Smooth muscle cell of the brain vasculature (primary cell): Measurements from ENCODE around the gene SIGLEC10.
A peak's percentile ranks its signal among the peaks of the same experiment; 100 is the strongest.
"Not testable (repeated sequence)": the region's sequence is repeated elsewhere in the genome, so short reads cannot be mapped to it uniquely, and the experiment has no call there.

Source experiments
- DNase-seq: peaks from one replicate; pipeline ENCODE4 v3.0.0-alpha.2; 2012; ENCODE audit warnings: low read depth, low spot score

The SIGLEC10 gene

DNA sequence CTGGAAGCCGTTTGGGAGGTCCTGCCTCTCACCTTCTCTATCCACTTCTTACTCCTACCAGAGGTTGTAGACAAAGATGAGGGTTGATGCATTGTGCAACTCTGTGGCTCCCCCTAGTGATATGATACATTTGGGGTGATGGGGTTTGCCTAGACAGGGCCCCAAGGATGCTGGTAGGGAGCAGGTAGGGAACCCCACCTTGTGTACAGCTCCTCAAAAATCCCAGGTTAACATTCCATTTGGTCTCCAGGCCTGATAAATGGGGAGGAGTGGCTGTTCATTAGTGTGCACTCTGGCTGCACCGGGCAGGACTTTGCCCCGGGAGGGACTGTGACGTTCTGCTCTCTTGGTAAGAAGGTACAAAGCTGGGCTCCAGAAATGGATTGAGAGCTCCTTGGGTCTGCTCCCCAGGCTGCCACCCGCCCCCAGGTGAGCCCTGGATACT, 21.6 kb upstream of the SIGLEC10 start:
- no peak for DNase-seq

GRCh38 chr19:51434456-51434855, 17.0 kb upstream of the SIGLEC10 start:
- DNase-seq, result no peak

DNA sequence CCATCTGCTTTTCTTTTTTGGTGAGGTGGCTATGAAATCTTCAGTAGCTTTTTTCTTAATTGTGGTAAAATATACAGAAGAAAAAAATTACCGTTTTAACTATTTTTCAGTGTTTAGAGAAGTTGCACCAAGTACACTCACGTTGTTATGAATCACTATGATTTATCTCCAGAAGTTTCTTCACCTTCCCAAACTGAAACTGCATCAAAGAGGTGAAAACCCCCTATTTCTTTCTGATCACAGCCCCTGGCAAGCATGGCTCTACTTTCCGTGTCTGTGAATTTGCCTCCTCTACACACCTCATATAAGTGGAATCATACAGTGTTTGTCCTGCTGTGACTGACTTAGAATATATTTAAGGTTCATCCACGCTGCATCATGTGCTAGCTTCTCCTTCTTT, 15.6 kb upstream of the SIGLEC10 start:
- no peak for DNase-seq

- no peak for DNase-seq
Measured at GRCh38 chr19:51431124-51431523, 13.7 kb upstream of the SIGLEC10 start.

- DNase-seq, result no peak
Measured at GRCh38 chr19:51430221-51430620, 12.8 kb upstream of the SIGLEC10 start.

- no peak for DNase-seq
Measured at GRCh38 chr19:51427201-51427600, 9.8 kb upstream of the SIGLEC10 start.

- DNase-seq, result peak; percentile 15
Measured at GRCh38 chr19:51422053-51422448, 4.6 kb upstream of the SIGLEC10 start.

DNA sequence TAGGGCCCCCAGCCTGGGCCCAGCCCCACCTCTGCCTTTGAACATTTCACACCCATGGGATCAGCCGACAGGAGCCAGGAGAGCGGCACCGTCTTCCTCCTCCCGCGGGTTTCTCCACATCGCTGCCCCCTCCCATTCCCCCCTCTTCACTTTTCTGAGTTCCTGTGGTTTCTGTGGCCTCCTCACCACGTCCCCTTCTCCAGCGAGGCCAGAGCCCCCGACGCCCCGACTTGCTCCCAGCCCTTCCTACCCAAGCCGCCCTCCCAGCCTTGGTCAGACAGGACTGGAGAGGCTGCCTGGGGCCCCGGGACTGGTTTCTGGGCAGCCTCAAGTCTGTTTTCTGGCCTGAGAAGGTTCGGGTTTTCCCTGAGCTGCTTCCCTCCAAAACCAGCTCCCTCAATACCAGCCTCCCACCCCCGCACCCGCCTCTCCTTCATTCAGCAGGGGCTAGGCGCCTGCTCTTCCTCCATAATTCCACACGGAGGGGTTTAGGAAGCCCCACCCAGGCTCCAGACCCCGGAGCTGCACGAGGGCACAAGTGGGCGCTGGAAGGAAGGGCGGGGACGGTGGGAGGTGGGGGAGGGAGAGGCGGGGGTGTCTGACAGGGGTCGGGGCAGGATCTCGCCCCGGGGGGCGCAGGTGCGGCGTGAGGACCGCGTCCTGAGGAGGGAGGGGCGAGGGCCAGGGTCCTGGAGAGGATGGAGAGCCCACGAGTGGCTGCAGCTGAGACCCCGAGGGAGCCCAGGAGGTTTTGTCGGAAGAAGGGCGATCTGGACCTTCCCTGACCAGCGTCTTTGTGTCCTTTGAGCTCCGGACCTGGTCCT, 4.0 kb upstream of the SIGLEC10 start:
- DNase-seq, result no peak

GRCh38 chr19:51420511-51420910, 3.1 kb upstream of the SIGLEC10 start:
- DNase-seq, result not testable (repeated sequence)

DNA sequence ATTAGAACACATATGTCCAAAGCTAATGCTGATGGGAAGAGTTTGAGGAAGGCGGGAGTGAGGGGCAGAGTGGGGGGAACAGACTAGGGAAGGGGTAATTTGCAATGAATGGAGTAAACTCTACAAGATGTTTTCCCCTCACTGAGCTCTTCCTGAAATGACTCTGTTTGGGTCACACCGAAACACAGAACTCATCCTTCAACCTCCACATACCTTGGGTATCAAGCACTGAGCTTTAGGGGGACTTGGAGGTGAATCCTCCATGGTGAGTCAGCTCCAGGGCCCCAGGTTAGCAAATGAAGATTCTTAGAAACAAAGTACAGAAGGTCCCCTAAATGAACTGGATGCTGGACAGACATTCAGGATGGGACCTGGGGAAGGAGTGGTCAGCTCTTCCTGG, 1.3 kb upstream of the SIGLEC10 start:
- no peak for DNase-seq

DNA sequence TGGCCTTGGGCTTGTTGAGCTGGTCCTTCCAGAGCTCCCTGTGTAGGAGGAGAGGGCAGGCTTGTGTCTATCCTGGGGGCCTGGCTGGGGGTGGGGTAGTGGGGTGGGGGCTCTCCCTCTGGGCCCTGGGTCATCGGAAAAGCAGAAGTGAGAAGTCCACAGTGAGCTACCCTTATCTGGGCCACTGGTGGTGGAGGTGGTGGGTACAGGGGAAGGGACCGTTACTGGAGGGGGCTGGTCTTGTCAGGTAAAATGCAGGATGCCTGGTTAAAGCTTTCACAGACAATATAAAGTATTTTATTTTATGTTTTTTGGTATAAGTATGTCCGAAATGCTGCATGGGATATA, 342 bp upstream of the SIGLEC10 start:
- DNase-seq, result no peak

- DNase-seq, result not testable (repeated sequence)
Measured at GRCh38 chr19:51416422-51416821, 1.0 kb downstream of the SIGLEC10 start.

GRCh38 chr19:51415187-51415586, 2.3 kb downstream of the SIGLEC10 start:
- DNase-seq, result no peak

GRCh38 chr19:51410950-51411748, 6.3 kb downstream of the SIGLEC10 start:
- DNase-seq, result no peak

DNA sequence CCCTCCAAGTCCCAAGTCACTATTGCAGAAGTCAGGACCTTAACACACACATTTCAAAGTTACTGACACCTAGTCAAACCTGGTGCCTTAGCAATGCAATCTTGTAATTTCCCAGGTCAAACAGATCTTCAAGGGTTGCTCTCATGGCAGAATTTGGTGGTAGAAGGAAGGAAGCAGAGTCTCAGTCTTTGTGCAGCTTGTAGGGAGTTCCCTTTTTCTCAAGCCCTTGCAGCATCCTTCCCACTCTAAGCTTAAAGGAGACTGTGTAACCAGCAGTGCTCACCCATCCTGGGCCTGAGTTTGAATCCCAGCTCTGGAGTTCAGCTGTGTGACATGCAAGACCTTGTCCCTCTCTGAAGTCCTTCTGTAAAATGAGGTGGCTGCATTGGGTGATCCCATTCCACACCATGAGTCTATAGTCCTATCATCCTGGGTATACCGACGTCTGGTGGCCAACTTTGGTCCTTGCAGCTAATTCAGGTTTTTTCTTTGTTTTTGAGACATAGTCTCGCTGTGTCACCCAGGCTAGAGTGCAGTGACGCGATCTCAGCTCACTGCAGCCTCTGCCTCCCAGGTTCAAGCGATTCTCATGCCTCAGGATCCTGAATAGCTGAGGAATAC, 9.8 kb downstream of the SIGLEC10 start:
- no peak for DNase-seq

GRCh38 chr19:51402117-51402516, 15.3 kb downstream of the SIGLEC10 start:
- DNase-seq, result no peak

DNA sequence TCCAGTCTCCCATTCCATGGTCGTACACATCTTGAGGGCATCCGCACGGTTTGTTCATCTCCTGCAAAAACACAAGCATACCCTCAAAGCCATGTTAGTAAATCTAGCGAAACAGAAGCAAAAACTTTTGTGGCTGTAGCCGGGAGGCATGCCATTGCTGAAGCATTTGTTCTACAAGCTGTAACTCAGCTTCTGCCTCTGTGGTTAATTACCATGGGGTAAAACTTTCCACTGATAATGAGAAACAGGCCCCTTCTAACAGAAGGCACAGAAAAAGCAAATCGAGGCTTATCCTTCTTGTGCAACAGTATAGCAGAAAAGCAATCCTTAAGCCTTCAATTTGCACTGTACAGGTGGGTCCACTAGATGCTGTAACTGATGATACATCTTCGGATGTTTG, 17.5 kb downstream of the SIGLEC10 start:
- DNase-seq, result not testable (repeated sequence)

- DNase-seq, result no peak
Measured at GRCh38 chr19:51399231-51399630, 18.2 kb downstream of the SIGLEC10 start.

DNA sequence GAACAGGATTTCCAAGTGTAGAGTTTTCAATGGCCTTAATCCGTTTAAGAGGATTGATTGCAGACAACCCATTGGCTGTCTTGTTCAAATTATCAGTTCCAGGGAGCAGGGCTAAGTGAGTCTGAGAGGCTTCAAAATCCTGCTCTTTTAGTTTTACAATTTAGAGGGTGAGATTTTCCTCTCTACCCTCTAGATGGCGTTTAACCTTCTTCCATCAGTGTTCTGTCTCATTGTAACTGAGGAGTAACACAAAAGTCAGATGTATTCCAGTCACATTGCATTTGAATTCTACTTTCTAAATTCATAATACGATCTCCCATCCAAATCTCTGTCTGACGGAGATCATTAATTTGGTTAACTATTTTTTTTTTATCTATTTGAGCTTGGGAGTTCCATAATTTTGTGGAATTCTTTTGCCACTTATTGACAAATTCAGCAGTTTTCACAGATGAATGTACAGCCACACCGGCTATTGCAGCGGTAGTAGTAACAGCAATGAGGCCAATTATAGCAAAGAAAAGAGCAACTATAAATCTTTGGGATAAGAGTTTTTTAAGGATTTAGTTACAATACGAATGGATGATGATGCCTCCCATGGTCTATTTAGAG, 19.2 kb downstream of the SIGLEC10 start:
- no peak for DNase-seq

DNA sequence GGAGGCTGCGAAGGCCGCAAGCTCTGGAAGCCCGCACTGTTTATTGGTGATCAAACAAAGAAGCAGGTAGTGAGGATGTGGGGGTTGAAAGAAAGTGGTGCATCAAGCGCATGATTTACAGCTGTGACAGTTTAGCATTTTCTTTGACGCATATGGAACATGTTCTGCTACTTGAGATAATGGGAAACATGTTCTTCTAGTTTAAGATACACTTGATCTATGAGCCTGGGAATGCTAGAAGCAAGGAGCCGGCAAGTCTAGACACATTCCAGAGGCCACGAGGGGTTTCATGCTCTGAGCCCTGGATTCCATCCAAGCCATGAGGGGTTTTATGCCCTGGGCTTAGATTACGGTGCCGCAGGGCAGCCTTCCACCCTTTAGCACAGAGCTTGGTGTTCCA, 20.0 kb downstream of the SIGLEC10 start:
- not testable (repeated sequence) for DNase-seq

- DNase-seq, result no peak
Measured at GRCh38 chr19:51396175-51396574, 21.3 kb downstream of the SIGLEC10 start.
